ENCODE measurements around the gene SNX25.
"Not testable (repeated sequence)": the region's sequence is repeated elsewhere in the genome, so short reads cannot be mapped to it uniquely, and the experiment has no call there.

The SNX25 gene

GRCh38 chr4:185254434-185254833, 45.0 kb downstream of the SNX25 start:
- DNase-seq: no peak
- in situ Hi-C loops (cut with MboI; ENCODE audit: low pct_unique_long_range_greater_than_20kb, low sequenced_read_pairs): no loop called here

- DNase-seq: no peak
- in situ Hi-C loops (cut with MboI; ENCODE audit: low pct_unique_long_range_greater_than_20kb, low sequenced_read_pairs): no loop called here
These were observed 46.5 kb downstream of the SNX25 start for GRCh38 chr4:185255868-185256267.

GRCh38 chr4:185256446-185256845, 47.0 kb downstream of the SNX25 start:
- in situ Hi-C loops (cut with MboI; ENCODE audit: low pct_unique_long_range_greater_than_20kb, low sequenced_read_pairs): no loop called here
- no peak for DNase-seq

- no peak for DNase-seq
- in situ Hi-C loops (cut with MboI; ENCODE audit: low pct_unique_long_range_greater_than_20kb, low sequenced_read_pairs): no loop called here
These were observed 47.7 kb downstream of the SNX25 start for GRCh38 chr4:185257086-185257485.

- in situ Hi-C loops (cut with MboI; ENCODE audit: low pct_unique_long_range_greater_than_20kb, low sequenced_read_pairs): no loop called here
These were observed 48.3 kb downstream of the SNX25 start for GRCh38 chr4:185257694-185258093.

GRCh38 chr4:185258741-185259140, 49.3 kb downstream of the SNX25 start:
- in situ Hi-C loops (cut with MboI; ENCODE audit: low pct_unique_long_range_greater_than_20kb, low sequenced_read_pairs): not testable (repeated sequence)
- peak; percentile 54 for DNase-seq

More at GRCh38 chr4:185257694-185258093, 48.3 kb downstream of the SNX25 start:
- DNase-seq: no peak

GRCh38 chr4:185259719-185260118, 50.3 kb downstream of the SNX25 start:
- in situ Hi-C loops (cut with MboI; ENCODE audit: low pct_unique_long_range_greater_than_20kb, low sequenced_read_pairs): no loop called here
- no peak for DNase-seq

- no peak for DNase-seq
- in situ Hi-C loops (cut with MboI; ENCODE audit: low pct_unique_long_range_greater_than_20kb, low sequenced_read_pairs): no loop called here
These were observed 52.5 kb downstream of the SNX25 start for GRCh38 chr4:185261946-185262345.

- no peak for DNase-seq
- in situ Hi-C loops (cut with MboI; ENCODE audit: low pct_unique_long_range_greater_than_20kb, low sequenced_read_pairs): no loop called here
These were observed 54.0 kb downstream of the SNX25 start for GRCh38 chr4:185263419-185263818.

GRCh38 chr4:185265942-185266341, 56.5 kb downstream of the SNX25 start:
- peak; percentile 84 for DNase-seq
- in situ Hi-C loops (cut with MboI; ENCODE audit: low pct_unique_long_range_greater_than_20kb, low sequenced_read_pairs): no loop called here

GRCh38 chr4:185269286-185269685, 59.9 kb downstream of the SNX25 start:
- in situ Hi-C loops (cut with MboI; ENCODE audit: low pct_unique_long_range_greater_than_20kb, low sequenced_read_pairs): no loop called here

GRCh38 chr4:185270037-185270436, 60.6 kb downstream of the SNX25 start:
- in situ Hi-C loops (cut with MboI; ENCODE audit: low pct_unique_long_range_greater_than_20kb, low sequenced_read_pairs): no loop called here

More at GRCh38 chr4:185269286-185269685, 59.9 kb downstream of the SNX25 start:
- DNase-seq: no peak

GRCh38 chr4:185270885-185271284, 61.5 kb downstream of the SNX25 start:
- no peak for DNase-seq
- in situ Hi-C loops (cut with MboI; ENCODE audit: low pct_unique_long_range_greater_than_20kb, low sequenced_read_pairs): no loop called here

More at GRCh38 chr4:185270037-185270436, 60.6 kb downstream of the SNX25 start:
- DNase-seq: no peak

GRCh38 chr4:185272245-185272644, 62.8 kb downstream of the SNX25 start:
- in situ Hi-C loops (cut with MboI; ENCODE audit: low pct_unique_long_range_greater_than_20kb, low sequenced_read_pairs): no loop called here
- no peak for DNase-seq

GRCh38 chr4:185275501-185275900, 66.1 kb downstream of the SNX25 start:
- DNase-seq: no peak
- in situ Hi-C loops (cut with MboI; ENCODE audit: low pct_unique_long_range_greater_than_20kb, low sequenced_read_pairs): no loop called here

- in situ Hi-C loops (cut with MboI; ENCODE audit: low pct_unique_long_range_greater_than_20kb, low sequenced_read_pairs): no loop called here
- DNase-seq: no peak
These were observed 66.6 kb downstream of the SNX25 start for GRCh38 chr4:185276036-185276435.

GRCh38 chr4:185278716-185279115, 69.3 kb downstream of the SNX25 start:
- in situ Hi-C loops (cut with MboI; ENCODE audit: low pct_unique_long_range_greater_than_20kb, low sequenced_read_pairs): no loop called here
- DNase-seq: no peak

- peak; percentile 30 for DNase-seq
- in situ Hi-C loops (cut with MboI; ENCODE audit: low pct_unique_long_range_greater_than_20kb, low sequenced_read_pairs): no loop called here
These were observed 71.2 kb downstream of the SNX25 start for GRCh38 chr4:185280608-185281007.

GRCh38 chr4:185282968-185283367, 73.6 kb downstream of the SNX25 start:
- in situ Hi-C loops (cut with MboI; ENCODE audit: low pct_unique_long_range_greater_than_20kb, low sequenced_read_pairs): no loop called here
- DNase-seq: peak; percentile 23

- in situ Hi-C loops (cut with MboI; ENCODE audit: low pct_unique_long_range_greater_than_20kb, low sequenced_read_pairs): no loop called here
- no peak for DNase-seq
These were observed 74.3 kb downstream of the SNX25 start for GRCh38 chr4:185283723-185284122.

- in situ Hi-C loops (cut with MboI; ENCODE audit: low pct_unique_long_range_greater_than_20kb, low sequenced_read_pairs): no loop called here
These were observed 76.4 kb downstream of the SNX25 start for GRCh38 chr4:185285632-185286393.

More at GRCh38 chr4:185285632-185286393, 76.4 kb downstream of the SNX25 start:
- no peak for DNase-seq
